HG03139 (cell line): ENCODE measurements around the gene PCYT2.

Experiments used
- ATAC-seq: cut with Tn5 transposase; IDR thresholded peaks from one replicate; pipeline ENCODE4 v1.9.1; 2021; ENCODE audit not compliant: unreplicated experiment

Gene PCYT2

GRCh38 chr17:81858967-81859905, 52.0 kb downstream of the PCYT2 start:
- ATAC-seq, result no peak

DNA sequence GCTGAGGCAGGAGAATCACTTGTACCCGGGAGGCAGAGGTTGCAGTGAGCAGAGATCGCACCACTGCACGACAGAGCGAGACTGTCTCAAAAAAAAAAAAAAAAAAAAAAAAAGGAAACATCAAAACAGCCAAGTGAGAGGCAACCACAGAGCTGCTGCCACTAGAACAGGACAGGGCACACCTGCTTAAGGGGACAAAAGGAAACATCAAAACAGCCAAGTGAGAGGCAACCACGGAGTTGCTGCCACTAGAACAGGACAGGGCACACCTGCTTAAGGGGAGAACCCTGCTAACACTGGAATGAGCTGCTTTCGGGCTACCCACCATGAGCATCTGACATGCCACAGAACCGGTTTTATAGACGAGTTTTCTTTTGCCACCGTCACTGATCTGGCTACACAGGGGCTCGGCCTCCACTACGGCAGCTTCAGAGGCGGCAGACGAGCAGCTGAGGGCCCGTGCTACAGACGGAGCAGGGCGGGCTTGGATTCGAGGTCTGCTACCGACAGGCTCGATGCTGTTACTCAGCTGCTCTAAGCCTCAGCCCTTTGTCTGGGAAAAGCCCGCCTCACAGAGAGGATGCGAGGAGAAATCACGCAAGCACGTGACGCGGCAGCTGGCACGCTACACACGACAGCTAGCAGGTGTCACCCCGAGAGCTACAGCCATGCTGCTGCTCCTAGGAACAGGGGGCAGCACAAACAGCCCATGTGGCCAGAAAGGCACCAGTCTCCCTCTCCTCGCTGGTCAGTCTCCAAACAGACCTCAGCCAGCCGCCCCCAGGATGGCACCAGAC, 52.8 kb downstream of the PCYT2 start:
- no peak for ATAC-seq

GRCh38 chr17:81854974-81855774, 56.0 kb downstream of the PCYT2 start:
- ATAC-seq, result no peak

DNA sequence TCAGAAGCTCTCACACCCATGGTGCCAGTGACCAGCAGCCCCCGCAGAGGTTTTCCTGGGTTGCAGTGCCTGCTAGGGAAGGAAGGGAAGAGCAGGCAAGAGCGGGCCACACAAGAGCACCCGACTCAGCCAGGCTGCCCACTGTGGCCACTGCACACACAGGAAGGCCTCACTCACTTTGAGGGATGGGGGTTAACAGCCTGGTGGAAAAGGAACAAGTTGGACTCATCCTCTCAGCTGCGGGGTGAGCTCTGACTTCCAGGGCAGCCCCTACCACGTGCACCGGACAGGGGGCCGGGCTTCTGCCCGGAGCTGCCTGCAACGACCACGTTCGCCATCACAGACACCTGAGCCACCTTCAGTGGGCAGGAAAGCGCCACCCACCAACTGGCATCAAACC, 59.0 kb downstream of the PCYT2 start:
- ATAC-seq, result no peak

- ATAC-seq, result no peak
These were observed 59.8 kb downstream of the PCYT2 start for GRCh38 chr17:81851423-81851822.
